ENCODE data around the gene CEP85L. TPM values are rescaled to one million over a fixed set of nuclear protein-coding genes. Genes with fewer than 3 reads are reported as not detected.

Gene CEP85L
- total and polyA plus RNA-seq, 2 of the 4 experiments (the other 2 are of a cell fraction), result 2.3 to 25.6 TPM

GRCh38 chr6:118504611-118505010, 146.8 kb downstream of the CEP85L start:
- Histone ChIP-seq H3K9me1 (ENCODE audit: insufficient read depth, low read length) (no peaks in the 10 kb centered on the region; the same call in 1 of the 2 replicates), H2BK15ac (ENCODE audit: low read depth, low read length) (no peak overlapping the region), H4K8ac (ENCODE audit: low read depth in 2 of 2, low read length in 2 of 2) (no peak overlapping the region), H3K4me1 (ENCODE audit: control insufficient read depth, insufficient read depth, low read length) (peaks cover 3% of the 10 kb centered on the region; the same call in 1 of the 2 replicates), H3K9me3 (ENCODE audit: control insufficient read depth, insufficient read depth, low read length) (no peaks in the 10 kb centered on the region), H3K18ac (ENCODE audit: low read depth, low read length) (no peak overlapping the region), H2BK120ac (ENCODE audit: low read depth, low read length) (no peak overlapping the region), H3K4me3 (ENCODE audit: insufficient read depth, low read depth, low read length) (no peak overlapping the region), H3K27ac (ENCODE audit: insufficient read depth, low read length) (no peak overlapping the region), H4K20me1 (ENCODE audit: insufficient read depth, low read length) (no peaks in the 10 kb centered on the region), H3K23ac (ENCODE audit: low read depth, low read length) (no peak overlapping the region), H2BK5ac (ENCODE audit: low read depth, low read length, poor library complexity, severe bottlenecking) (no peak overlapping the region), H3K36me3 (ENCODE audit: control insufficient read depth, insufficient read depth, low read length) (peaks cover 6% of the 10 kb centered on the region; the same call in 1 of the 2 replicates), H2AFZ (replicated peaks; ENCODE audit: low read length, poor library complexity) (no peak overlapping the region), H2AK9ac (replicated peaks; ENCODE audit: low read depth, low read length, poor library complexity) (no peak overlapping the region), H4K5ac (ENCODE audit: low read depth, low read length) (no peak overlapping the region), H2BK20ac (ENCODE audit: low read depth, low read length) (no peak overlapping the region), H4K91ac (ENCODE audit: insufficient read depth, low read depth, low read length) (no peak overlapping the region), H3K4me2 (ENCODE audit: low read depth, low read length) (no peak overlapping the region), H3K4ac (ENCODE audit: low read depth, low read length) (no peak overlapping the region), H3K79me1 (ENCODE audit: low read depth in 1 of 2, low read length in 2 of 2) (peaks cover 6 to 7% of the 10 kb centered on the region in 2 experiments; a peak in 1 of 4 replicates), H2AK5ac (ENCODE audit: low read depth, low read length) (no peak overlapping the region), H3K56ac (ENCODE audit: extremely low read depth, insufficient read depth, low read length) (no peak overlapping the region), H3K27me3 (ENCODE audit: control insufficient read depth, insufficient read depth, low read length) (no peaks in the 10 kb centered on the region), H3K14ac (replicated peaks; ENCODE audit: low read depth, low read length) (no peak overlapping the region), H3K9ac (ENCODE audit: low read depth, low read length) (no peak overlapping the region)
- ATAC-seq (ENCODE audit: low read depth) (no peak), DNase-seq (no peak)
- intact Hi-C loops (cut with micrococcal nuclease), result no loop called here
- TF ChIP-seq RAD21 (IDR thresholded peaks at IDR 0.05; ENCODE audit: low read length), result no peak
- TF ChIP-seq CHD1 (IDR thresholded peaks at IDR 0.05; ENCODE audit: low read depth, low read length), result no peak
- no peak for TF ChIP-seq NFE2L2 (IDR thresholded peaks at IDR 0.05; ENCODE audit: low read depth, low read length)
- no peak for TF ChIP-seq CEBPB (IDR thresholded peaks at IDR 0.05; ENCODE audit: low read depth, low read length)
- TF ChIP-seq USF2 (IDR thresholded peaks at IDR 0.05; ENCODE audit: low read depth, low read length), result no peak
- no peak for TF ChIP-seq MAZ (IDR thresholded peaks at IDR 0.05; ENCODE audit: borderline replicate concordance, low read depth, low read length)
- TF ChIP-seq MAFK (IDR thresholded peaks at IDR 0.05; ENCODE audit: low read depth, low read length), result no peak
- no peak for TF ChIP-seq RCOR1 (IDR thresholded peaks at IDR 0.05; ENCODE audit: insufficient replicate concordance, low read length)
- TF ChIP-seq FOS (IDR thresholded peaks at IDR 0.05; ENCODE audit: low read depth, low read length), result no peak
- TF ChIP-seq, protein P1, sequence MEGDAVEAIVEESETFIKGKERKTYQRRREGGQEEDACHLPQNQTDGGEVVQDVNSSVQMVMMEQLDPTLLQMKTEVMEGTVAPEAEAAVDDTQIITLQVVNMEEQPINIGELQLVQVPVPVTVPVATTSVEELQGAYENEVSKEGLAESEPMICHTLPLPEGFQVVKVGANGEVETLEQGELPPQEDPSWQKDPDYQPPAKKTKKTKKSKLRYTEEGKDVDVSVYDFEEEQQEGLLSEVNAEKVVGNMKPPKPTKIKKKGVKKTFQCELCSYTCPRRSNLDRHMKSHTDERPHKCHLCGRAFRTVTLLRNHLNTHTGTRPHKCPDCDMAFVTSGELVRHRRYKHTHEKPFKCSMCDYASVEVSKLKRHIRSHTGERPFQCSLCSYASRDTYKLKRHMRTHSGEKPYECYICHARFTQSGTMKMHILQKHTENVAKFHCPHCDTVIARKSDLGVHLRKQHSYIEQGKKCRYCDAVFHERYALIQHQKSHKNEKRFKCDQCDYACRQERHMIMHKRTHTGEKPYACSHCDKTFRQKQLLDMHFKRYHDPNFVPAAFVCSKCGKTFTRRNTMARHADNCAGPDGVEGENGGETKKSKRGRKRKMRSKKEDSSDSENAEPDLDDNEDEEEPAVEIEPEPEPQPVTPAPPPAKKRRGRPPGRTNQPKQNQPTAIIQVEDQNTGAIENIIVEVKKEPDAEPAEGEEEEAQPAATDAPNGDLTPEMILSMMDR (conservative IDR thresholded peaks at IDR 0.05; ENCODE audit: low read depth, low read length), result no peak
- TF ChIP-seq, protein P2, sequence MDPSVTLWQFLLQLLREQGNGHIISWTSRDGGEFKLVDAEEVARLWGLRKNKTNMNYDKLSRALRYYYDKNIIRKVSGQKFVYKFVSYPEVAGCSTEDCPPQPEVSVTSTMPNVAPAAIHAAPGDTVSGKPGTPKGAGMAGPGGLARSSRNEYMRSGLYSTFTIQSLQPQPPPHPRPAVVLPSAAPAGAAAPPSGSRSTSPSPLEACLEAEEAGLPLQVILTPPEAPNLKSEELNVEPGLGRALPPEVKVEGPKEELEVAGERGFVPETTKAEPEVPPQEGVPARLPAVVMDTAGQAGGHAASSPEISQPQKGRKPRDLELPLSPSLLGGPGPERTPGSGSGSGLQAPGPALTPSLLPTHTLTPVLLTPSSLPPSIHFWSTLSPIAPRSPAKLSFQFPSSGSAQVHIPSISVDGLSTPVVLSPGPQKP (IDR thresholded peaks at IDR 0.05; ENCODE audit: borderline replicate concordance, low read depth, low read length), result no peak
- dilution Hi-C loops (cut with HindIII; ENCODE audit: low sequenced_read_pairs, unreplicated experiment), result no loop called here
- POLR2A ChIA-PET (ENCODE audit: unreplicated experiment), result no interaction called here
- no TSS peak for BruUV-seq (replicated peaks)
- CTCF ChIA-PET, result interaction anchor here (0.6 to 1.3 kb wide), 2 partner anchors 11 to 31 kb away, joined by 3 read pairs; no protein-coding TSS in a partner anchor
- WGBS, 2 experiments (ENCODE audit: extremely low coverage in 2 of 2, insufficient read length in 1 of 2), result no CpG with 5 or more reads among the region's 2 CpGs
- in situ Hi-C loops (cut with MboI; ENCODE audit: low sequenced_read_pairs), result loop anchor here (5.0 kb wide), 1 partner anchor 217 kb away; no protein-coding TSS in a partner anchor
